Spleen (tissue), 11 donors: ENCODE measurements around the gene LRP1-AS. TPM values are rescaled to one million over a fixed set of nuclear protein-coding genes. Genes with fewer than 3 reads are reported as not detected.

Experiments used
- DNase-seq: peaks from one replicate; pipeline ENCODE4 v3.0.0-alpha.2; 2020
- H3K27ac ChIP-seq, 8 donors: fragments of 200-600 bp; sonication (generic) in 7 of 8; 1 replicate in 4 of 8; 2 replicates in 4 of 8; pipeline versions ENCODE4 v1.5.0 to v1.8.0; 2016 to 2021; ENCODE audit warnings: inconsistent platforms in 4 of 8, mild to moderate bottlenecking in 4 of 8, moderate library complexity in 1 of 8
- H3K27me3 ChIP-seq, 7 donors: fragments of 200-600 bp; sonication (generic) in 6 of 7; replicated peaks in 1 of 7; 1 replicate in 4 of 7; 2 replicates in 3 of 7; pipeline versions ENCODE4 v1.5.0 to v1.8.0; 2016 to 2021; ENCODE audit warnings: inconsistent platforms in 3 of 7, mild to moderate bottlenecking in 1 of 7
- H3K36me3 ChIP-seq, 6 donors: fragments of 200-600 bp; sonication (generic) in 5 of 6; 1 replicate in 4 of 6; 2 replicates in 2 of 6; pipeline versions ENCODE4 v1.5.0 to v1.8.0; 2016 to 2021; ENCODE audit warnings: inconsistent platforms in 2 of 6
- H3K4me1 ChIP-seq, 6 donors: fragments of 200-600 bp; sonication (generic) in 5 of 6; 1 replicate in 3 of 6; 2 replicates in 3 of 6; pipeline versions ENCODE4 v1.5.0 to v1.8.0; 2016 to 2021; ENCODE audit warnings: inconsistent platforms in 3 of 6
- H3K4me3 ChIP-seq, 8 donors: fragments of 200-600 bp; sonication (generic) in 7 of 8; 1 replicate in 4 of 8; 2 replicates in 4 of 8; pipeline versions ENCODE4 v1.5.0 to v1.8.0; 2016 to 2021; ENCODE audit warnings: inconsistent platforms in 4 of 8, mild to moderate bottlenecking in 4 of 8, moderate library complexity in 2 of 8
- H3K9me3 ChIP-seq, 8 donors: fragments of 200-600 bp; sonication (generic) in 7 of 8; 1 replicate in 4 of 8; 2 replicates in 4 of 8; pipeline versions ENCODE4 v1.5.0 to v1.8.0; 2016 to 2021; ENCODE audit warnings: inconsistent platforms in 4 of 8
- POLR2A ChIP-seq, 3 donors: fragments of 450-650 bp; IDR thresholded peaks; one replicate each; pipeline ENCODE4 v1.5.1; 2017; ENCODE audit warnings: antibody characterized with exemption in 3 of 3, mild to moderate bottlenecking in 1 of 3
- POLR2AphosphoS5 ChIP-seq, 3 donors: sonication (generic); formaldehyde crosslinking; IDR thresholded peaks; one replicate each; pipeline ENCODE4 v1.5.1; 2017; ENCODE audit warnings: antibody characterized with exemption in 3 of 3
- WGBS, 5 donors: extraction: QIAGEN DNeasy Blood & Tissue Kit in 3 of 5; methylation state at CpG; one replicate each; pipeline versions ENCODE4 v1.1.5 to v1.1.7; 2013 to 2018; 5-methylcytosine and 5-hydroxymethylcytosine counted together
- intact Hi-C: fragments of 100-400 bp; cut with DNase I; formaldehyde crosslinking; loops from one replicate; pipeline ENCODE4 v1.15.0; 2023; ENCODE audit warnings: low total_unique reads
- polyA plus RNA-seq, 3 donors: library from polyadenylated mRNA; stranded (reverse); fragments of 200-250 nt; gene quantifications; one replicate each; pipeline ENCODE4 v1.2.1, GENCODE V29; 2013
- total RNA-seq, 7 donors: library from RNA; depleted of rRNA in 3 of 7; stranded (reverse); fragments of >200 nt in 3 of 7; fragmentation: NEBNext Ultra II Directional in 4 of 7; extraction: Animal tissue kit (Norgen Biotek cat#: 25700) in 4 of 7; gene quantifications; one replicate each; pipeline versions ENCODE4 v1.1.0 to v1.2.1, GENCODE V29; 2016 to 2021
- TF ChIP-seq, protein P1 (sequence below), 11 experiments: fragments of 200-600 bp in 7 of 11; fragments of 450-650 bp in 4 of 11; sonication (generic) in 4 of 11; IDR thresholded peaks in 8 of 11; conservative IDR thresholded peaks in 3 of 11; 1 replicate in 7 of 11; 2 replicates in 4 of 11; pipeline versions ENCODE4 v1.4.0 to v1.8.0; 2016 to 2021; ENCODE audit warnings: antibody characterized with exemption in 11 of 11, inconsistent platforms in 4 of 11, mild to moderate bottlenecking in 1 of 11
- donor health status: healthy with polysubstance abuse.
- donor health status: DM: no; HTN: no; CAD: no; lungs with moderate emphysema.
- donor health status: DM: no; HTN: no; CAD: no.
- donor health status: Bipolar disorder and iron deficiency.
- donor health status: healthy.
- donor health status: DM: no; HTN: no; CAD: no.
- donor health status: DM: yes; HTN: yes; CAD: no.

LRP1-AS gene
- total and polyA plus RNA-seq, 10 donors = not detected

DNA sequence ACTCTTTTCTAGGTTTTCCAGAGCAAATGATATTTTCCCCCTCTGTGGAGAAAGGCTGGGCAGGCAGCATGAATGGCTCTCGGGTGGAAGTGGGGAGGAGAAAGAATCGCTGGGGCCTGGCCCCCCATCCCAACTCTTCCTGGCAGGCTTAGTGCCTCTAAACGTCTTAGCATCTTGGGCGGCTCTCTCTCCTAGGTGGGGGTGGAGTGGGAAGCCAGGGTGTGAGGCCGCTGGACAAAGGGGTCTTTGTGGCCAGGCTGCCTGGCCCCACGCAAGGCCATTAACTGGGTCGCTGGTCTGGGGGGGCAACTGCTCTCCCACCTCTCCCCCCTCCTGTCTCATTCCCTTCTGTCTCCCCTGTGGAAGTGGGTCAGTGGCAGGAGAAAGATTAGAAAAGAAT is 4.7 kb downstream of the LRP1-AS start:
- intact Hi-C loops = no loop called here
- H3K27me3 ChIP-seq = no peaks in the 10 kb centered on the region
- DNase-seq = no peak
- peaks cover 0 to 79% (median 0%) of the 10 kb centered on the region in 6 donors for H3K36me3 ChIP-seq
- 75 to 87% (median 84%) methylated on average over 2 to 7 of the region's 7 CpGs for WGBS, 5 donors
- H3K27ac ChIP-seq = peak overlapping the region in 1 of 8 donors; percentile 5
- H3K9me3 ChIP-seq = no peaks in the 10 kb centered on the region
- peaks cover 8 to 66% (median 42%) of the 10 kb centered on the region in 6 donors for H3K4me1 ChIP-seq
- TF ChIP-seq, protein P1, sequence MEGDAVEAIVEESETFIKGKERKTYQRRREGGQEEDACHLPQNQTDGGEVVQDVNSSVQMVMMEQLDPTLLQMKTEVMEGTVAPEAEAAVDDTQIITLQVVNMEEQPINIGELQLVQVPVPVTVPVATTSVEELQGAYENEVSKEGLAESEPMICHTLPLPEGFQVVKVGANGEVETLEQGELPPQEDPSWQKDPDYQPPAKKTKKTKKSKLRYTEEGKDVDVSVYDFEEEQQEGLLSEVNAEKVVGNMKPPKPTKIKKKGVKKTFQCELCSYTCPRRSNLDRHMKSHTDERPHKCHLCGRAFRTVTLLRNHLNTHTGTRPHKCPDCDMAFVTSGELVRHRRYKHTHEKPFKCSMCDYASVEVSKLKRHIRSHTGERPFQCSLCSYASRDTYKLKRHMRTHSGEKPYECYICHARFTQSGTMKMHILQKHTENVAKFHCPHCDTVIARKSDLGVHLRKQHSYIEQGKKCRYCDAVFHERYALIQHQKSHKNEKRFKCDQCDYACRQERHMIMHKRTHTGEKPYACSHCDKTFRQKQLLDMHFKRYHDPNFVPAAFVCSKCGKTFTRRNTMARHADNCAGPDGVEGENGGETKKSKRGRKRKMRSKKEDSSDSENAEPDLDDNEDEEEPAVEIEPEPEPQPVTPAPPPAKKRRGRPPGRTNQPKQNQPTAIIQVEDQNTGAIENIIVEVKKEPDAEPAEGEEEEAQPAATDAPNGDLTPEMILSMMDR (IDR thresholded peaks at IDR 0.05 in 8 of 11, conservative IDR thresholded peaks at IDR 0.05 in 3 of 11) = no peak
- no peak for TF ChIP-seq POLR2AphosphoS5 (IDR thresholded peaks at IDR 0.05)
- TF ChIP-seq POLR2A (IDR thresholded peaks at IDR 0.05) = no peak
- H3K4me3 ChIP-seq = no peak overlapping the region

GRCh38 chr12:57142121-57142520 is 5.3 kb downstream of the LRP1-AS start:
- no peak overlapping the region for H3K4me3 ChIP-seq
- no peak for DNase-seq
- no peaks in the 10 kb centered on the region for H3K9me3 ChIP-seq
- TF ChIP-seq POLR2AphosphoS5 (IDR thresholded peaks at IDR 0.05) (no peak), POLR2A (IDR thresholded peaks at IDR 0.05) (no peak)
- TF ChIP-seq, protein P1 (IDR thresholded peaks at IDR 0.05 in 8 of 11, conservative IDR thresholded peaks at IDR 0.05 in 3 of 11) = no peak
- peaks cover 9 to 66% (median 37%) of the 10 kb centered on the region in 6 donors for H3K4me1 ChIP-seq
- peak overlapping the region in 1 of 8 donors; percentile 8 for H3K27ac ChIP-seq
- H3K36me3 ChIP-seq = peaks cover 0 to 74% (median 0%) of the 10 kb centered on the region in 6 donors
- intact Hi-C loops = no loop called here
- no peaks in the 10 kb centered on the region for H3K27me3 ChIP-seq
- WGBS, 5 donors = 76 to 90% (median 85%) methylated on average over 8 to 9 of the region's 9 CpGs

DNA sequence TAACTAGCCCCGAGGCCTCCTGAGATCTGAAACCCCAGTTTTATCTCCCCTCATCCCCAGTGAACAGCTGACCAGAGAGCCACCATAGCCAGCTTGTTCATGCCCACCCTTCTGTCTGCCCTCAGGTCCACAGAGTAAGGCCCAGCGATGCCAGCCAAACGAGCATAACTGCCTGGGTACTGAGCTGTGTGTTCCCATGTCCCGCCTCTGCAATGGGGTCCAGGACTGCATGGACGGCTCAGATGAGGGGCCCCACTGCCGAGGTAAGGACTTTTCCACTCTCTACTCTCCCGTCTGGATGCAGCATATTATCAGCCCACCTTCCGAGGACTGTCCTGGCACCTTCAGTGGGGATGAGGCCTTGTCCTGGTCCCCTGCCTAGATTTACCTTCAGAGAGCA is 6.2 kb downstream of the LRP1-AS start:
- no peaks in the 10 kb centered on the region for H3K27me3 ChIP-seq
- no peaks in the 10 kb centered on the region for H3K9me3 ChIP-seq
- WGBS, 5 donors = 88 to 98% (median 93%) methylated on average over 4 to 8 of the region's 8 CpGs
- no peak for DNase-seq
- peaks cover 7 to 66% (median 30%) of the 10 kb centered on the region in 6 donors for H3K4me1 ChIP-seq
- TF ChIP-seq POLR2AphosphoS5 (IDR thresholded peaks at IDR 0.05) (no peak), POLR2A (IDR thresholded peaks at IDR 0.05) (no peak)
- TF ChIP-seq, protein P1 (IDR thresholded peaks at IDR 0.05 in 8 of 11, conservative IDR thresholded peaks at IDR 0.05 in 3 of 11) = no peak
- intact Hi-C loops = no loop called here
- no peak overlapping the region for H3K4me3 ChIP-seq
- H3K36me3 ChIP-seq = peaks cover 0 to 68% (median 0%) of the 10 kb centered on the region in 6 donors
- no peak overlapping the region for H3K27ac ChIP-seq

DNA sequence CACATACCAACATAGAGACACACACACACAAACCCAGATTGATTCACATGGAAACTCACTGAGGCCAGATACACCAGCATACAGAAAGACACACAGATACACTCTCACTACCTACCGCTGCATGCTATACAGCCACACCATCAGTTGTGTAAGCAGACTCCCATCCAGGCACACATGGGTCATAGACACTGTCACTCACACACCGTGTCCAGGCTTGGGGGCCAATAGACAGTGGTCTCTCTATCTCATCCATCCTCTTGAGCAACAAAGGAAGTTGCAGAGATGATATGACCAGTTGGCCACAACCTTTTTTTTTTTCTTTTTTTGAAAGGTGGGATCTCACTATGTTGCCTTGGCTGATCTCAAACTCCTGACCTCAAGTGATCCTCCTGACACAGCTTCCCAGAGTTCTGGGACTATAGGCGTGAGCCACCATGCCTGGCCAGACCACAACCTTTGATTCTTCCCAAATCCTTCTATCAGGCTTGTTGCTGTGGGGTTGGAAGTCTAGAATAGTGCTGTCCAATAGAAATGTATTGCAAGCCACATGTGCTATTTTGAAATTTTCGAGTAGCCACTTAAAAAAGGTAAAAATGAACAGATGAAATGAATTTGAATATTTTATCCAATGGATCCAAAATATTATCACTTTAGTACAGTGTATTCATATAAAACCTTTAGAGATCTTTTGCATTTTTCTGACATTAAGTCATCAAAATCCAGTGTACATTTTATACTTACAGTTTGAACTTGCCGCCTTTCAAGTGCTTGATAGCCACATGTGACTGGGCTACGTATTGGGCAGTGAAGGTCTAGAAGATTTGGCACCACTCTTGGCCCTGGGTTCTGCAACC is 7.4 kb downstream of the LRP1-AS start:
- peaks cover 3 to 66% (median 24%) of the 10 kb centered on the region in 6 donors for H3K4me1 ChIP-seq
- no peak for DNase-seq
- H3K4me3 ChIP-seq = no peak overlapping the region
- TF ChIP-seq, protein P1 (IDR thresholded peaks at IDR 0.05 in 8 of 11, conservative IDR thresholded peaks at IDR 0.05 in 3 of 11) = no peak
- no peak for TF ChIP-seq POLR2AphosphoS5 (IDR thresholded peaks at IDR 0.05)
- TF ChIP-seq POLR2A (IDR thresholded peaks at IDR 0.05) = no peak
- no peaks in the 10 kb centered on the region for H3K27me3 ChIP-seq
- 72 to 94% (median 75%) methylated on average over 6 of the region's 6 CpGs for WGBS, 5 donors
- intact Hi-C loops = no loop called here
- H3K36me3 ChIP-seq = peaks cover 0 to 56% (median 0%) of the 10 kb centered on the region in 6 donors
- H3K27ac ChIP-seq = peak overlapping the region in 1 of 8 donors; percentile 57
- H3K9me3 ChIP-seq = no peaks in the 10 kb centered on the region
